ENCODE results near the gene GBA2. TPM values are rescaled to one million over a fixed set of nuclear protein-coding genes. Genes with fewer than 3 reads are reported as not detected.

Gene GBA2
- total RNA-seq: 54.0 and 57.0 TPM in 2 replicates

DNA sequence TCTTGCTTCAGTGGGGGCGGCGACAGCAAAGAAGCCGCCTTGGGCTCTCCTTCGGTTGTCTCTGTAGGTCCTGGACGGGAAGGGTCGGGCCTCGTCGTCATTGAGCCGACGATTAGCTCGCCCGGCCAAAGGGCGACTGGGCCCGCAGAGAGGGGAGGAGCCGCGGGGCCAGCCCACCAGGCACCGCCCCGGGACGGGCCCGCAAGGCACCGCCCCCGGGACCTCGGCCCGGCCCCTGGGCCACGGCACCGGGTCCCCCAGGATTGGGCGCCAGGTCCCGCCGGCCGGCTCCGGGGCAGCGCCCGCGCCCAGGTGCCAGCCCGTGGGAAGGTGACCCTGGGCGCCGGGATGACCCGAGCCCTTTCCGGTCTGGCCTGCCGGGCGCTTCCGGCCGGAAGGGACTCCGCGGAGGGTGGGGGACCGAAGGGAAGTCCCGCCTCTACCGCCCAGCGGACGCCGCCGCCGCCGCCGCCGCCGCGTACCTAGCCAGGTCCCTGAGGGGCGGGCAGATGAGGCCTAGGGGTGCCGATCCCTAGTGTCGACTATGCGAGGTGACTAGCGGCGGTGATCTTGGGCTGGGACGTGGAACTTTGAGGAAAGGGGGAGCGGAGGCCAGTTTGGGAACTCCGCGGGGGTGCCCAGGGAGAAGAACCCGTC is at the start of gene GBA2, which contains the start of gene RGP1:
TSS of gene GBA2 (minus strand) at position 371 of the 657 bp plus-strand sequence. CDS start 524 bp downstream, outside the sequence.
TSS of gene RGP1 (plus strand) at position 430 of the 657 bp plus-strand sequence. CDS start 469 bp downstream, outside the sequence.
- peaks cover 35% of the 10 kb centered on the region for H3K4me1 Mint-ChIP-seq (ENCODE audit: low read depth)
- peaks cover 45% of the 10 kb centered on the region for H3K36me3 Mint-ChIP-seq (ENCODE audit: low read depth)
- H3K4me3 Mint-ChIP-seq (ENCODE audit: low read depth): peak within 1 kb of the TSS; percentile 92
- H3K27ac Mint-ChIP-seq: peak within 1 kb of the TSS; percentile 82
- no peaks in the 10 kb centered on the region for H3K9me3 Mint-ChIP-seq
- no peaks in the 10 kb centered on the region for H3K27me3 Mint-ChIP-seq (ENCODE audit: low read depth)
- DNase-seq (ENCODE audit: low spot score): peak; percentile 70
- intact Hi-C loops (cut with micrococcal nuclease): loop anchor here (1.0 to 5.0 kb wide), 4 partner anchors 17 to 144 kb away; partner anchors contain the start of genes CREB3, FAM221B, HINT2 and TESK1

DNA sequence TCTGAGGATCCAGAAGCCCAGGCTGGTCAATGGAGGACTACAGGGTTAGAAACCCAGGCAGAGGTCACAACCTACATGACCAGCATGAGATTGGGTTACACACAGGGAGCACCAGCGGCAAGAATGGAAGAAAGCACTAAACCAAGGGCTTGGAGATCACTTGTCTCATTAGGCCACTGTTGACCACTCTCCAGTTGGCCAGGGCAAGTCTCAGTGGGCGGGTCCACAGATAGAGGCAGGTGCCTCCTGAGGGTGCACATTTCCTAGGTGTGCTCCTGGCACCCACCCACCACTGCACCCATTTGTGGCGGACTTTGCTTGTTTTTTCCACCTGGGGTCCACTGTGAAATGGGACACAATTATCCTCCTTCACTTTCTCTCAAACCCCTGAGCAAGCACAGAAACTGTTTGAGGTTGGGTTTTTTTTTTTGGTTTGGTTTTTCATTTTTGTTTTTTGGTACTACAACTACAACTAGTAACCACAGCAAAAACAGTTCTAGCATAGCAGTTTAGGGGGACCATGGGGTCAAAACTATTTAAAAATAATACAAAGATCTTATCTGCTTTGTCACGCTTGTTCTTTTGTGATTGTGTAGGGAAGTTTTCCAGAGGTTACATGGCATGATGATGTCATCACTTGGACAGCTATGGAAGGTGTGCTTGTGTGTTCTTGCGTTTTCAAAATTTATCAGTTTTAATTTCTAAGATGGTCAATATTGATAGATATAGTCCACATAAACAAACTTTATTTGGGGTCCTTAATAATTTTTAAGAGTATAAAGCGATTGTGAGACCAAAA is 48.5 kb upstream of the GBA2 start:
- H3K27ac Mint-ChIP-seq: no peak overlapping the region
- DNase-seq (ENCODE audit: low spot score): no peak
- H3K9me3 Mint-ChIP-seq: no peaks in the 10 kb centered on the region
- intact Hi-C loops (cut with micrococcal nuclease): no loop called here
- H3K36me3 Mint-ChIP-seq (ENCODE audit: low read depth): peaks cover 32% of the 10 kb centered on the region
- H3K4me1 Mint-ChIP-seq (ENCODE audit: low read depth): peaks cover 31% of the 10 kb centered on the region
- no peak overlapping the region for H3K4me3 Mint-ChIP-seq (ENCODE audit: low read depth)
- H3K27me3 Mint-ChIP-seq (ENCODE audit: low read depth): no peaks in the 10 kb centered on the region

DNA sequence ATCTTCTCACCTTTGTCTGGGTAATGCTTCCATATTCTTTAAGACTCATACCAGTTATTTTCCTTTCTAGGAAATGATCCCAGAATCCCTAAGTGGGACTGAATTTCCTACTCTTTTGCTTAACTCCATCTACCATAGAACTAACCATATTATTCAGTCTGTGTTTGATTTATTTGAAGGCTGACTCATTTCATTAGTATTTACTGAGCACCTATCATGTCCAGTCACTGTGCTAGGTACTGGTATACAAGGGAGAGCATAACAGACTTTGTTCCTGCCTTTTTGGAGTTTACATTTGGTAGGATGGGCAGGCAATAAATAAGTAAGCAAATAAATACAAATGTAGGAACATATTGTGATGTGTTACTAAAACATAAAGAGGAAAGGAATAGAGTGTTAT is 46.7 kb upstream of the GBA2 start:
- Mint-ChIP-seq H3K27me3 (ENCODE audit: low read depth) (no peaks in the 10 kb centered on the region), H3K9me3 (no peaks in the 10 kb centered on the region), H3K4me1 (ENCODE audit: low read depth) (peaks cover 31% of the 10 kb centered on the region), H3K36me3 (ENCODE audit: low read depth) (peaks cover 17% of the 10 kb centered on the region), H3K4me3 (ENCODE audit: low read depth) (no peak overlapping the region), H3K27ac (no peak overlapping the region)
- intact Hi-C loops (cut with micrococcal nuclease): no loop called here
- DNase-seq (ENCODE audit: low spot score): no peak

DNA sequence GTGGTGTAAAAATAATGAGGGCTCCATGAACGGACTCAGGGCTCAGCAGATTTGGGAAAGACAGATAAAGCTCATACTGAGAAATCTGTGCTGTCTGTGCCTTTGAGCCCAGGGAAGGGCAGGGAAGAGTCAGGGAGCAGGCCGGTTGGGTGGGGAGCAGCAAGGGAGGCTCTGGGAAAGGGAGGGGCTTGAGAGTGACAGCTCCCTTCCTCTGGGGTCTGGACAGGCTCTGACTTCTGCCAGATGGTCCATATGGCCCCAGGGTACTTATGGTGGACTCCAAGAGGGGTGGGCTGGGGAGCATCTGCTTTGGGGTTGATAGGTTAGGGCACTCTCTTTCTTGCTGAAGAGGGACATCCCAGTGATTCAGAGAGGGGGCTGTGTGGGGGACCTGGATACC is 44.4 kb upstream of the GBA2 start:
- intact Hi-C loops (cut with micrococcal nuclease): no loop called here
- DNase-seq (ENCODE audit: low spot score): no peak
- H3K4me3 Mint-ChIP-seq (ENCODE audit: low read depth): no peak overlapping the region
- H3K36me3 Mint-ChIP-seq (ENCODE audit: low read depth): peaks cover 13% of the 10 kb centered on the region
- peak overlapping the region; percentile 10 for H3K27ac Mint-ChIP-seq
- H3K27me3 Mint-ChIP-seq (ENCODE audit: low read depth): no peaks in the 10 kb centered on the region
- H3K9me3 Mint-ChIP-seq: no peaks in the 10 kb centered on the region
- H3K4me1 Mint-ChIP-seq (ENCODE audit: low read depth): peaks cover 25% of the 10 kb centered on the region

DNA sequence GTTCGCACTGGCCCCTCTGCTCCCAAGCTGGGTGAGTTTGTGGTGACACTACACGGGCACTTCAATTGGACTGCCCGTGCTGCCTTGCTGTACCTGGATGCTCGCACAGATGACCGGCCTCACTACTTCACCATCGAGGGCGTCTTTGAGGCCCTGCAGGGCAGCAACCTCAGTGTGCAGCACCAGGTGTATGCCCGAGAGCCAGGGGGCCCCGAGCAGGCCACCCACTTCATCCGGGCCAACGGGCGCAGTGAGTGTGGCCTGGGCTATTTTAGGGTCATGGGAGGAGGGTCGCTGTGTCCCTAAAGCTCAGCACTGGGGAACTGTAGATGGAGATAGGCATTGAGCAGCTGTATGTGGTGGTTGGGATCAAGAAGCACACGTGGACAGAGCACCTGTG is 43.8 kb upstream of the GBA2 start:
- Mint-ChIP-seq H3K4me1 (ENCODE audit: low read depth) (peaks cover 21% of the 10 kb centered on the region), H3K27ac (peak overlapping the region; percentile 10), H3K9me3 (no peaks in the 10 kb centered on the region), H3K4me3 (ENCODE audit: low read depth) (no peak overlapping the region), H3K27me3 (ENCODE audit: low read depth) (no peaks in the 10 kb centered on the region), H3K36me3 (ENCODE audit: low read depth) (peaks cover 14% of the 10 kb centered on the region)
- intact Hi-C loops (cut with micrococcal nuclease): no loop called here
- no peak for DNase-seq (ENCODE audit: low spot score)

DNA sequence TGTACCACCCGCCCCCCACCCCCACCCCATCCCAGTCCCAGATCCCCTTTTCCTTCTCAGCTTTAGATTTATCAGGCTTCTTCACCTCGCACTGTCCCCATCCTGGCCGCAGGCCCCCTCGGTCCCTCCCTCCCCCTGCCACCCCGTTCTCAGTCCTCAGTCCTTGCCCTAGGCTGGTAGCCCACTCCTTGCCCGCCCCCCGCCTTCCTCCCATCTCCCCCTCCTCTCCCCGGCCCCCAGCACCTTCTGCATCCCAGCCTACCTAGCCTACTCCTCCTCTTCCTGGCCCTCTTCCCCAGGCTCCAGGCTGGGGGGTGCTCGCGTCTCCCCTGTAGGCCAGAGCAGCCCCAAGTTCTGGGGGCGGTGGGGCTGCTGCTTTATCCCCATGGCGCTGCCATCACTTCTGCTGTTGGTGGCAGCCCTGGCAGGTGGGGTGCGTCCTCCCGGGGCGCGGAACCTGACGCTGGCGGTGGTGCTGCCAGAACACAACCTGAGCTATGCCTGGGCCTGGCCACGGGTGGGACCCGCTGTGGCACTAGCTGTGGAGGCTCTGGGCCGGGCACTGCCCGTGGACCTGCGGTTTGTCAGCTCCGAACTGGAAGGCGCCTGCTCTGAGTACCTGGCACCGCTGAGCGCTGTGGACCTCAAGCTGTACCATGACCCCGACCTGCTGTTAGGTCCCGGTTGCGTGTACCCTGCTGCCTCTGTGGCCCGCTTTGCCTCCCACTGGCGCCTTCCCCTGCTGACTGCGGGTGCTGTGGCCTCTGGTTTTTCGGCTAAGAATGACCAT is 43.2 kb upstream of the GBA2 start:
- H3K36me3 Mint-ChIP-seq (ENCODE audit: low read depth): peaks cover 19% of the 10 kb centered on the region
- peaks cover 17% of the 10 kb centered on the region for H3K4me1 Mint-ChIP-seq (ENCODE audit: low read depth)
- no peak overlapping the region for H3K27ac Mint-ChIP-seq
- H3K4me3 Mint-ChIP-seq (ENCODE audit: low read depth): no peak overlapping the region
- H3K27me3 Mint-ChIP-seq (ENCODE audit: low read depth): no peaks in the 10 kb centered on the region
- intact Hi-C loops (cut with micrococcal nuclease): no loop called here
- DNase-seq (ENCODE audit: low spot score): no peak
- H3K9me3 Mint-ChIP-seq: no peaks in the 10 kb centered on the region

DNA sequence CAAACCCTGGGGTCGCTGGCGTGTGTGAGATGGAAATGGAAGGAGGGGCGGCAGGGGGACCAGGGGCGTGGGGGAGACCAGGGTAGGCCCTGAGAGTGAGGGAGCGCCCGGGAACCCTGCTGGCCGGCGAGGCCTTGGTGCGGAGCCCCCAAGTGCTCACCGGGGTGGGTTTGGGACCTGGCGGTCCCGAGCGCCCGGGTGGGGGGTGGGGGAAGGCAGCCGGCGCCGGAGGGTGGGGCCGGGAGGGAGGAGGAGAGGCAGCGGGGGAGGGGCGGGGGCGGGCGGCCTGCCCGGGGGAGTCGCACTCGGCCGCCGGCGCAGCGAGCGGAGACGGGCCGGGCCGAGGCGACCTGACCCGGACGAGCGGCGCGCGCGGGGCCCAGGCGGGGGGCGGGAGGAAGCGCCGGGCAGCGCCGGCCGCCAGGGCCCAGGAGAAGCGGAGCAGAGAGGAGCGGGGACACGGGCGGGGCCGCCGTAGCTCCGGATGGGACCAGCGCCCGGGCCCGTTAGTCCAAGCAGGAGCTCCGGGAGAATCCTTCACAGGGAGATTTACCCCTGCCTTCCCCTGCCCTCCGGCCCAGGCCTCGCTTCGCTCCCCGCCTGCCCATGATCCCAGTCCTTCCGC is 42.4 kb upstream of the GBA2 start, which contains the start of gene NPR2:
TSS of gene NPR2 (plus strand) at position 295 of the 625 bp plus-strand sequence. CDS start 818 bp downstream, outside the sequence.
- peaks cover 13% of the 10 kb centered on the region for H3K4me1 Mint-ChIP-seq (ENCODE audit: low read depth)
- H3K36me3 Mint-ChIP-seq (ENCODE audit: low read depth): peaks cover 18% of the 10 kb centered on the region

DNA sequence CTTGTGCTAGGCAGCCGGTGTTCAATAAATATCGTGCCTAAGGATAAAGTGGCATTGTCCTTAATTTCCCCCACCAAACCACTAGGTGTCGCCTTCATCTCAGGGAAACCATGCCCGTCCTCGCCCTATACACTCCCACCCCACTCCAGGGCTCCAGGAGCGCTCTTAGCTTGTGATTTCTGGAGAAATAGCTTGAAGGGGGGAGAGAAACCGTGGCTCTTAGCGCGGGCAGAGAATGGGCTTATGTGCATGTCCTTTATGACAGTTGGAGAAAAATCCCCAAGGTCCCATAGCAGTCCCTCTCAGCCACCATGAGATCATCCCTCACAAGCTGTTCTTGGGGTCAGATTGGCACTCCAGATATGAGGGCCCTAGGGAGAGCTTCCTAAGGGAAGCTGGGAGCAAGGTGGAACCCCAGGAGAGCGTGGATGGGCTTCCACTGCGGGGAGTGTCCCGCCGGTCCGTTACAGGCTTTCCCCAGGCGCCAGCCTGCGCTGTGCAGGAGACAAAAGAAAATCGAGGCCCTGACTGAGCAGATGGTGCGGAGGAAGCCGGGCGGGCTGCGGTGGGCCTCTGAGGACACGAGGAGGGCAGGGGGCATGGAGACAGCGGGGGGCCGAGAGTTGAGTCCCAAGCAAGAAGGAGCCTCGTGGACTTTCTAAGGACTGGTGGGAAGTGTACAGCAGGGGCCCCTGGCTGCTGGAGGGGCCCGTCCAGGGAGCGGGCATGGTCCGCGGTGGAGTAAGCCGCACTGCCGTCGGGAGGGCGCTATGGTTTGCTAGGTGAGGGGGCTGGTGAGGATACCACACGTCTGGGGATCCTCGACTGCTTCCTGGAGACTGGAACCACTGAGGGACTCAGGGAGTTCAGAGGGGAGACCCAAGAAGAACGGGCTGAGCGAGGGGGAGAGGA is 41.6 kb upstream of the GBA2 start:
- peak; percentile 43 for DNase-seq (ENCODE audit: low spot score)
- intact Hi-C loops (cut with micrococcal nuclease): loop anchor here (1.0 kb wide), 2 partner anchors 36 to 92 kb away; no protein-coding TSS in a partner anchor
- Mint-ChIP-seq H3K36me3 (ENCODE audit: low read depth) (peaks cover 26% of the 10 kb centered on the region), H3K27ac (no peak overlapping the region), H3K27me3 (ENCODE audit: low read depth) (no peaks in the 10 kb centered on the region), H3K9me3 (no peaks in the 10 kb centered on the region), H3K4me3 (ENCODE audit: low read depth) (no peak overlapping the region), H3K4me1 (ENCODE audit: low read depth) (peaks cover 11% of the 10 kb centered on the region)

More for the DNA sequence above, 42.4 kb upstream of the GBA2 start, which contains the start of gene NPR2:
- Mint-ChIP-seq H3K9me3 (no peaks in the 10 kb centered on the region), H3K27me3 (ENCODE audit: low read depth) (no peaks in the 10 kb centered on the region), H3K4me3 (ENCODE audit: low read depth) (no peak within 1 kb of the TSS), H3K27ac (no peak within 1 kb of the TSS)
- intact Hi-C loops (cut with micrococcal nuclease): no loop called here
- no peak for DNase-seq (ENCODE audit: low spot score)

DNA sequence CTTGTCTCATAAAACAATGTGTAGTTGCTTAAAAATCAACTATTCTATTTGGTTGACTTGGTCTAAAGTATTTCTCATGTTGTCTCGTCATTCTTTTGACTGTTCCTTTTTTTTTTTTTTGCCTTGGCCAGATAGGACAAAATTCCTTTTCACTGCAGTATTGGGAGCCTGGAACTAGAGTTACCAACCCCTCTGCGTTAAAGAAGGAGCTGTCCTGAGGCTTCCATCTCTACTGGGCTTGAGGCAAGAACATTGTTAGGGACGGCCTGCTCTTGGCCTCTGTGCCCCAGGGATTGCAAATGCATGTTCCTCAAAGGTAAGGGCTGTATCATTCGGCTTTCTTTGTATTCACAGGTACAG is 41.0 kb upstream of the GBA2 start:
- Mint-ChIP-seq H3K4me1 (ENCODE audit: low read depth) (peaks cover 10% of the 10 kb centered on the region), H3K36me3 (ENCODE audit: low read depth) (peaks cover 27% of the 10 kb centered on the region), H3K27ac (no peak overlapping the region), H3K27me3 (ENCODE audit: low read depth) (no peaks in the 10 kb centered on the region), H3K4me3 (ENCODE audit: low read depth) (no peak overlapping the region), H3K9me3 (no peaks in the 10 kb centered on the region)
- intact Hi-C loops (cut with micrococcal nuclease): loop anchor here (1.0 kb wide), 2 partner anchors 36 to 92 kb away; no protein-coding TSS in a partner anchor
- DNase-seq (ENCODE audit: low spot score): no peak

DNA sequence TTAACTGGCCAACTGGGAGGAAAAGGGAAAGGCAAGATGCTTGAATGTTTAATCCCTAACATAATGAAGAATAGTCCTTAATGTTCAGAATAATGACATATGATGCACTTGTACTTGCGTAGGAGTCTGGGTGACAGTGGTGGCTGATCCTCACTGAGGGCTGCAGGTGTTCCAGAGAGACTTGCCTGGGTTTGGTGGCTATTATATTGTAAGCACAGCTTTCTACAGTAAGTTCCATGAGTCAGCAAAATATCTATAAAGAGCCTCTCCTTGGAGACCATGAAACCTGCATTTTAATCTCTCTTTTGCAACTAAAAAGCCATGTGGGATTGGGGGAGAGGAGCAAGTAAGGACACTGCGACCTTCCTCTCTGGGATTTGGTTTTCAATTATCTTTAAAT is 40.5 kb upstream of the GBA2 start:
- H3K27me3 Mint-ChIP-seq (ENCODE audit: low read depth): no peaks in the 10 kb centered on the region
- H3K27ac Mint-ChIP-seq: no peak overlapping the region
- no peak overlapping the region for H3K4me3 Mint-ChIP-seq (ENCODE audit: low read depth)
- peaks cover 27% of the 10 kb centered on the region for H3K36me3 Mint-ChIP-seq (ENCODE audit: low read depth)
- intact Hi-C loops (cut with micrococcal nuclease): no loop called here
- H3K4me1 Mint-ChIP-seq (ENCODE audit: low read depth): peaks cover 9% of the 10 kb centered on the region
- DNase-seq (ENCODE audit: low spot score): no peak
- no peaks in the 10 kb centered on the region for H3K9me3 Mint-ChIP-seq

DNA sequence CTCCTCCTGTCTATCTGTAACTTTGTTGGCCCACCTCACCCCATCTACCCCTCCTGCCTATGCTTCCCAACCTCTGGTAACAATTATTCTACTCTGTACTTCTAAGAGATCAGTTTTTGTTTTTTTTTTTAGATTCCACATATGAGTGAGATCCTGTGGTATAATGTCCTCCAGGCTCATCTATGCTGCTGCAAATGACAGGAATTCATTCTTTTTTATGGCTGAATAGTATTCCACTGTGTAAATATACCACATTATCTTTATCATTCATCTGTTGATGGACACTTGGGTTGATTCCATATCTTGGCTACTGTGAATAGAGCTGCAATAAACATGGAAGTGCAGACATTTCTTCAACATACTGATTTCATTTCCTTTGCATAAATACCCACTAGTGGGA is 34.4 kb upstream of the GBA2 start:
- intact Hi-C loops (cut with micrococcal nuclease): no loop called here
- H3K36me3 Mint-ChIP-seq (ENCODE audit: low read depth): peaks cover 41% of the 10 kb centered on the region
- H3K27ac Mint-ChIP-seq: no peak overlapping the region
- H3K27me3 Mint-ChIP-seq (ENCODE audit: low read depth): no peaks in the 10 kb centered on the region
- DNase-seq (ENCODE audit: low spot score): no peak
- H3K4me1 Mint-ChIP-seq (ENCODE audit: low read depth): no peaks in the 10 kb centered on the region
- H3K4me3 Mint-ChIP-seq (ENCODE audit: low read depth): no peak overlapping the region
- H3K9me3 Mint-ChIP-seq: no peaks in the 10 kb centered on the region

Data from activated T-helper 2 cell treated with anti-CD3 and anti-CD28 coated beads, Interferon-gamma antibody, Interleukin-2, Interleukin-4, amounts not matched to agents 10 μg/mL and 5 μg/mL and 100 μg/mL, durations not matched to agents 14 hours and 24 hours and 36 hours (primary cell).